C1 segment of cervical spinal cord (tissue), 14 donors: ENCODE data around the gene APCDD1L.
"Not testable (repeated sequence)": the region's sequence is repeated elsewhere in the genome, so short reads cannot be mapped to it uniquely, and the experiment has no call there.

Experiments used
- DNase-seq, 14 donors: peaks; one replicate each; lab custom pipeline; 2025; lab: John Stamatoyannopoulos, UW

The APCDD1L gene

GRCh38 chr20:58416057-58416456, 99.1 kb downstream of the APCDD1L start:
- no peak for DNase-seq

DNA sequence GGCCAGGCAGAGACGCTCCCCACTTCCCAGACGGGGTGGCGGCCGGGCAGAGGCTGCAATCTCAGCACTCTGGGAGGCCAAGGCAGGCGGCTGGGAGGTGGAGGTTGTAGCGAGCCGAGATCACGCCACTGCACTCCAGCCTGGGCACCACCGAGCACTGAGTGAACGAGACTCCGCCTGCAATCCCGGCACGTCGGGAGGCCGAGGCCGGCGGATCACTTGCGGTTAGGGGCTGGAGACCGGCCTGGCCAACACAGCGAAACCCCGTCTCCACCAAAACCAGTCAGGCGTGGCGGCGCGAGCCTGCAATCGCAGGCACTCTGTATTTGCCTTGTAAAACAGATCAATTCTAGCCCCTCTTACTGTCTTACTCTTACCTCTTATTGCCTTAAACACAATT, 100.4 kb downstream of the APCDD1L start:
- not testable (repeated sequence) for DNase-seq

- DNase-seq: not testable (repeated sequence)
These were observed 101.0 kb downstream of the APCDD1L start for GRCh38 chr20:58414216-58414615.
